PFSK-1 (cell line): ENCODE data around the gene C1GALT1.

ENCODE experiments used
- FOXP2 ChIP-seq: optimal IDR thresholded peaks from 2 replicates; pipeline ENCODE3; 2011; ENCODE audit warnings: borderline replicate concordance, control low read depth, inconsistent platforms; ENCODE audit not compliant: insufficient read depth; ENCODE audit errors: extremely low read length, extremely low read depth
- POLR2AphosphoS5 ChIP-seq: IDR thresholded peaks from 2 replicates; pipeline ENCODE4 v1.6.1; 2012; ENCODE audit warnings: low read depth, mild to moderate bottlenecking, control low read depth, low read length, moderate library complexity
- REST ChIP-seq, 2 experiments: IDR thresholded peaks; 2 replicates each; pipeline versions ENCODE4 v1.6.1 to v1.8.0; 2011 to 2012; ENCODE audit warnings: low read depth in 2 of 2, low read length in 2 of 2, control low read depth in 1 of 2, inconsistent platforms in 1 of 2, mild to moderate bottlenecking in 1 of 2, moderate library complexity in 1 of 2; ENCODE audit not compliant: insufficient read depth in 1 of 2
- SIN3A ChIP-seq: IDR thresholded peaks from 2 replicates; pipeline ENCODE4 v1.6.1; 2012; ENCODE audit warnings: mild to moderate bottlenecking, low read length, moderate library complexity, borderline replicate concordance; ENCODE audit not compliant: insufficient read depth
- TAF1 ChIP-seq: IDR thresholded peaks from 2 replicates; pipeline ENCODE4 v1.6.1; 2012; ENCODE audit warnings: low read length, control low read depth, borderline replicate concordance; ENCODE audit not compliant: insufficient read depth

- TF ChIP-seq POLR2AphosphoS5 (no peak), TAF1 (no peak), REST (IDR thresholded peaks at IDR 0.05; ENCODE audit: insufficient read depth in 1 of 2, low read depth in 2 of 2, low read length in 2 of 2) (no peak), FOXP2 (no peak), SIN3A (no peak)
These were observed 74.5 kb downstream of the C1GALT1 start for GRCh38 chr7:7256731-7257274.
